K562 (cell line): Measurements from ENCODE around the gene TULP4. TPM values are rescaled to one million over a fixed set of nuclear protein-coding genes. Genes with fewer than 3 reads are reported as not detected.

Source experiments
- ATAC-seq: fragments of 200-7000 bp; cut with Tn5 transposase; 3 replicates; pipeline ENCODE4 v1.9.1; 2020; ENCODE audit warnings: moderate library complexity
- BruUV-seq: library from RNA; stranded (reverse); fragments of 400-500 nt; replicated peaks from 2 replicates; lab custom pipeline; 2021; lab: Mats Ljungman, UMichigan
- CTCF ChIA-PET: fragments of 300-600 bp; formaldehyde crosslinking; extraction: SDS; loops from one replicate; lab custom pipeline; 2021; ENCODE audit warnings: low intra/inter-chr PET ratio; lab: Yijun Ruan, JAX
- POLR2A ChIA-PET: fragments of 300-600, 350-650 bp; sonication (Branson Sonifier 250); formaldehyde crosslinking; extraction: SDS; loops from one replicate; lab custom pipeline; 2021; ENCODE audit warnings: antibody characterized with exemption, inconsistent platforms; lab: Yijun Ruan, JAX
- DNase-seq, 4 experiments: peaks; one replicate each; pipeline versions ENCODE4 v3.0.0 to v3.0.0-alpha.2; 2011 to 2018; ENCODE audit warnings: low spot score in 3 of 4, mixed read lengths in 3 of 4; ENCODE audit errors: extremely low read depth in 1 of 4
- FAIRE-seq: peaks from 2 replicates; lab custom pipeline; 2011; peaks lifted over from hg19 to GRCh38; lab: Jason Lieb, UNC
- H2AFZ ChIP-seq: 2 replicates; pipeline ENCODE4 v1.6.0; 2011; ENCODE audit warnings: low read depth, low read length, control low read depth, inconsistent platforms
- H3K27ac ChIP-seq: fragments of 200-600 bp; 3 replicates; pipeline ENCODE4 v1.8.0; 2011; ENCODE audit warnings: low read depth, mild to moderate bottlenecking, control low read depth, inconsistent platforms, low read length, moderate library complexity, mixed read lengths; ENCODE audit errors: extremely low read depth
- H3K27me3 ChIP-seq, 2 experiments: fragments of 300-600 bp in 1 of 2; 2 replicates in 1 of 2; 3 replicates in 1 of 2; pipeline versions ENCODE4 v1.6.0 to v1.8.0; 2011; ENCODE audit warnings: inconsistent platforms in 2 of 2, low read length in 2 of 2, mild to moderate bottlenecking in 1 of 2, mixed read lengths in 1 of 2, moderate library complexity in 1 of 2; ENCODE audit not compliant: control insufficient read depth in 2 of 2, insufficient read depth in 2 of 2
- H3K36me3 ChIP-seq: fragments of 300-600 bp; 3 replicates; pipeline ENCODE4 v1.8.0; 2011; ENCODE audit warnings: mild to moderate bottlenecking, low read length, inconsistent platforms; ENCODE audit not compliant: control insufficient read depth, insufficient read depth
- H3K4me1 ChIP-seq, 2 experiments: fragments of 200-600 bp in 1 of 2; replicated peaks in 1 of 2; 2 replicates in 1 of 2; 3 replicates in 1 of 2; pipeline versions ENCODE4 v1.5.1 to v1.8.0; 2011; ENCODE audit warnings: inconsistent platforms in 2 of 2, low read length in 2 of 2, mild to moderate bottlenecking in 1 of 2, mixed read lengths in 1 of 2, moderate library complexity in 1 of 2; ENCODE audit not compliant: control insufficient read depth in 2 of 2, insufficient read depth in 2 of 2
- H3K4me2 ChIP-seq: 2 replicates; pipeline ENCODE4 v1.6.1; 2011; ENCODE audit warnings: low read length, control low read depth, inconsistent platforms, mixed read lengths; ENCODE audit not compliant: insufficient read depth
- H3K4me3 ChIP-seq: fragments of 200-600 bp; sonication (generic), shearing (Covaris generic); 2 replicates; pipeline ENCODE4 v1.5.1; 2016; ENCODE audit warnings: control low read depth, inconsistent platforms
- H3K79me2 ChIP-seq: fragments of 200-600 bp; 3 replicates; pipeline ENCODE4 v1.8.0; 2011; ENCODE audit warnings: low read length, inconsistent platforms; ENCODE audit not compliant: control insufficient read depth, insufficient read depth
- H3K9ac ChIP-seq, 2 experiments: 2 replicates each; pipeline versions ENCODE4 v1.6.0 to v1.6.1; 2011; ENCODE audit warnings: low read depth in 2 of 2, low read length in 2 of 2, control low read depth in 1 of 2, inconsistent platforms in 1 of 2, mild to moderate bottlenecking in 1 of 2, mixed read lengths in 1 of 2; ENCODE audit not compliant: insufficient read depth in 1 of 2
- H3K9me1 ChIP-seq: one replicate; pipeline ENCODE4 v1.6.0; 2011; ENCODE audit warnings: inconsistent platforms, mild to moderate bottlenecking, low read length, moderate library complexity; ENCODE audit not compliant: control insufficient read depth, insufficient read depth
- H3K9me3 ChIP-seq: replicated peaks from 2 replicates; pipeline ENCODE4 v1.5.1; 2011; ENCODE audit warnings: low read depth, low read length, inconsistent platforms; ENCODE audit not compliant: control insufficient read depth, insufficient read depth
- H4K20me1 ChIP-seq: replicated peaks from 2 replicates; pipeline ENCODE4 v1.6.1; 2011; ENCODE audit warnings: low read length, inconsistent platforms, mixed read lengths; ENCODE audit not compliant: control insufficient read depth, insufficient read depth
- ATF7 ChIP-seq: fragments of 450-650 bp; IDR thresholded peaks from 2 replicates; pipeline ENCODE4 v1.7.1; 2014; ENCODE audit warnings: mild to moderate bottlenecking, moderate library complexity
- SIN3A ChIP-seq, 2 experiments: fragments of 150-350 bp in 1 of 2; IDR thresholded peaks; 2 replicates each; pipeline ENCODE4 v1.6.1; 2011 to 2016; ENCODE audit warnings: borderline replicate concordance in 2 of 2, low read depth in 2 of 2, low read length in 2 of 2, mild to moderate bottlenecking in 2 of 2, moderate library complexity in 2 of 2; ENCODE audit not compliant: control insufficient read depth in 1 of 2
- SRF ChIP-seq, 2 experiments: fragments of 250-450, 450-650 bp in 1 of 2; sonication (Bioruptor Pico) in 1 of 2; sonication (generic) in 1 of 2; formaldehyde crosslinking; IDR thresholded peaks; 2 replicates each; pipeline versions ENCODE4 v1.5.0 to v1.5.1; 2020 to 2022; ENCODE audit warnings: mild to moderate bottlenecking in 1 of 2, missing genetic modification reagents in 1 of 2
- ZBTB1 ChIP-seq: sonication (generic); formaldehyde crosslinking; IDR thresholded peaks from 2 replicates; pipeline ENCODE4 v1.8.1; 2023; ENCODE audit warnings: missing genetic modification reagents, low read depth, mild to moderate bottlenecking, borderline replicate concordance
- WGBS: fragments of 100-300 bp; shearing (Covaris generic); methylation state at CpG from one replicate; pipeline ENCODE4 v1.1.6; 2016; ENCODE audit warnings: low coverage, mixed read lengths; ENCODE audit not compliant: insufficient coverage; ENCODE audit errors: missing lambda C conversion rate; 5-methylcytosine and 5-hydroxymethylcytosine counted together
- in situ Hi-C: fragments of 300-500 bp; cut with MboI; formaldehyde crosslinking; loops from 4 replicates; pipeline ENCODE4 v1.15.0; 2018; ENCODE audit warnings: inconsistent platforms, mixed read lengths
- intact Hi-C: fragments of 100-400 bp; cut with micrococcal nuclease; formaldehyde crosslinking; loops from 2 replicates; pipeline ENCODE4 v1.14.2; 2022
- polyA plus RNA-seq, 8 experiments: library from polyadenylated mRNA; depleted of rRNA in 4 of 8; stranded (reverse) in 5 of 8; unstranded in 3 of 8; fragments of >200 nt; fragmentation: Nextera tagmentation in 2 of 8; fragmentation: Illumina TruSeq in 1 of 8; extraction: Ambion mirVana in 2 of 8; extraction: Trizol in 1 of 8; gene quantifications; 2 replicates each; pipeline versions ENCODE4 v1.2.1 to v1.2.3, GENCODE V29; 2011 to 2014; ENCODE audit warnings: inconsistent platforms in 1 of 8, missing spikeins in 1 of 8
- total RNA-seq, 7 experiments: library from RNA; depleted of rRNA in 6 of 7; stranded (reverse); fragments of >200 nt in 6 of 7; fragmentation: Illumina TruSeq in 2 of 7; extraction: Trizol in 2 of 7; gene quantifications; 2 replicates each; pipeline versions ENCODE4 v1.2.1 to v1.2.3, GENCODE V29; 2011 to 2021; ENCODE audit warnings: low replicate concordance in 1 of 7
- TF ChIP-seq, protein P1 (sequence below), 2 experiments: fragments of 450-650 bp; formaldehyde crosslinking in 1 of 2; IDR thresholded peaks; 2 replicates each; pipeline versions ENCODE4 v1.4.0 to v1.6.1; 2014 to 2020; ENCODE audit warnings: mild to moderate bottlenecking in 2 of 2, borderline replicate concordance in 1 of 2, low read depth in 1 of 2

TULP4 gene
- total and polyA plus RNA-seq, 9 of the 15 experiments (the other 6 are each of a cell fraction or from before 2014, with no cell fraction given) = 1.2 to 50.4 (median 11.0) TPM

DNA sequence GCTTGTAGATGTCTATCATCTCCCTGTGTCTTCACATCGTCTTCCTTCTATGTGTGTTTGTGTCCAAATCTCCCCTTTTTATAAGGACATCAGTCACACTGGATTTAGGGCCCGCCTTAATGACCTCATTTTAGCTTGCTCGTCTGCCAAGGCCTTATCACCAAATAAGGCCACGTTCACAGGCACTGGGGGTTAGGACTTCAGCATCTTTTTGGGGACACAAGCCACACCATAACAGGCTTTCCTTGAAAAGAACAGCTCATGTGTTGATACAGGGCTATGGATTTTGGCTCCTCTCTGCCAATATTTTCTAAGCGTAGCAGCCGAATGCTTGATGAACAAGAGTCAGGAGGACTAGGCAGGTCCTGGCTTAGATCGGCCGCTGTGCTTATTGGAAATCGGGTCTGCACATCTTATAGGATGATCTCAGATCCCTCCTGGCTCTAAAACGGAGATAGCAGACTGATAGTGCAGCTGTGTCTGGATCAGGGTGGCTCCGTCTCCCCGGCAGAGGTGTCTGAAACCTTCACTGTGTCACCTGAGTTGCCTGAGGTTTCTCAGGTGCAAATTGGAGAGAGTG is 231.4 kb downstream of the TULP4 start:
- in situ Hi-C loops (no loop called here), intact Hi-C loops (no loop called here)
- ChIA-PET CTCF (no interaction called here), POLR2A (interaction anchor here (0.9 to 1.6 kb wide), 3 partner anchors 9 to 16 kb away, joined by 3 to 10 read pairs (median 7); partner anchors contain the start of gene TMEM181)
- TF ChIP-seq SRF (CRISPR knock-in tag; IDR thresholded peaks at IDR 0.05) = peak in 1 of 2 experiments; percentile 91; a peak in 2 of 4 replicates
- no peak for TF ChIP-seq SIN3A (IDR thresholded peaks at IDR 0.05; ENCODE audit: borderline replicate concordance in 2 of 2, control insufficient read depth in 1 of 2, low read depth in 2 of 2, low read length in 2 of 2)
- TF ChIP-seq ATF7 = 0 out of 2 replicates have a peak, but pooled peaks have one; percentile 31
- FAIRE-seq (no peak), DNase-seq (peak in 1 of 4 experiments; percentile 6), ATAC-seq (peak; percentile 30; the same call in 1 of the 3 replicates)
- H2AFZ ChIP-seq = no peak overlapping the region
- no peak overlapping the region for H3K9ac ChIP-seq
- no TSS peak for BruUV-seq
- no peaks in the 10 kb centered on the region for H3K9me3 ChIP-seq
- H3K4me3 ChIP-seq = no peak overlapping the region
- peaks cover 7% of the 10 kb centered on the region; the same call in 1 of the 2 replicates for H4K20me1 ChIP-seq
- 25% methylated on average over 12 of the region's 12 CpGs for WGBS
- no peaks in the 10 kb centered on the region for H3K36me3 ChIP-seq
- no peaks in the 10 kb centered on the region for H3K9me1 ChIP-seq
- no peak overlapping the region for H3K4me2 ChIP-seq
- no peaks in the 10 kb centered on the region for H3K79me2 ChIP-seq
- H3K27ac ChIP-seq = no peak overlapping the region
- peaks cover 46 to 51% of the 10 kb centered on the region in 2 experiments for H3K27me3 ChIP-seq
- H3K4me1 ChIP-seq = peaks cover 0 to 9% of the 10 kb centered on the region in 2 experiments; a peak in 2 of 5 replicates

DNA sequence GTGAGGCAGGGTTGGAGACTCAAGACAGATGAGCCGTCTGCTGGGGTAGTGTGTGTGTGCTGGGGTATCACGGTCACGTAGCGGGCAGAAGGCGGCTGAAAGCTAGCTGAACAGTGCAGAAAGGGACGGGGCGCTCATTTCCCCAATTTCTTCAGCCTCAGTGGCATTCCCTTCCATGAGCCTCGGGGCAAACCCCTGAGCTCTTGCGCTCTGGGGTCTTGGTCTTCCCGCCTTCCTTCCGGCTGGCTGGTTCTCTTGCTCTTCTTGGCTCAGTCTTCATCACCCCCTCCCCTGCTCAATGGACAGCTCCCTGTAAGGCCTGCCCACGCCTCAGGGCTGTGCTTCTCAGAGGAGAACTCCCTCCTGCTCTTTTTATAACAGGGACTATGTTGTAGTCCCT is 232.2 kb downstream of the TULP4 start:
- in situ Hi-C loops = no loop called here
- DNase-seq = peak in 1 of 4 experiments; percentile 8
- no peaks in the 10 kb centered on the region for H3K36me3 ChIP-seq
- POLR2A ChIA-PET = interaction anchor here (0.6 to 1.6 kb wide), 2 partner anchors 8 to 273 kb away, joined by 3 to 10 read pairs; no protein-coding TSS in a partner anchor
- H3K4me1 ChIP-seq = peaks cover 0 to 9% of the 10 kb centered on the region in 2 experiments; a peak in 2 of 5 replicates
- no peak overlapping the region for H3K4me3 ChIP-seq
- CTCF ChIA-PET = no interaction called here
- FAIRE-seq = no peak
- peaks cover 4% of the 10 kb centered on the region; the same call in 1 of the 2 replicates for H4K20me1 ChIP-seq
- peak; percentile 40 for ATAC-seq
- H3K4me2 ChIP-seq = no peak overlapping the region
- H3K9ac ChIP-seq = no peak overlapping the region
- no peaks in the 10 kb centered on the region for H3K9me3 ChIP-seq
- no TSS peak for BruUV-seq
- no peak overlapping the region for H2AFZ ChIP-seq
- no peak for TF ChIP-seq ZBTB1
- TF ChIP-seq, protein P1, sequence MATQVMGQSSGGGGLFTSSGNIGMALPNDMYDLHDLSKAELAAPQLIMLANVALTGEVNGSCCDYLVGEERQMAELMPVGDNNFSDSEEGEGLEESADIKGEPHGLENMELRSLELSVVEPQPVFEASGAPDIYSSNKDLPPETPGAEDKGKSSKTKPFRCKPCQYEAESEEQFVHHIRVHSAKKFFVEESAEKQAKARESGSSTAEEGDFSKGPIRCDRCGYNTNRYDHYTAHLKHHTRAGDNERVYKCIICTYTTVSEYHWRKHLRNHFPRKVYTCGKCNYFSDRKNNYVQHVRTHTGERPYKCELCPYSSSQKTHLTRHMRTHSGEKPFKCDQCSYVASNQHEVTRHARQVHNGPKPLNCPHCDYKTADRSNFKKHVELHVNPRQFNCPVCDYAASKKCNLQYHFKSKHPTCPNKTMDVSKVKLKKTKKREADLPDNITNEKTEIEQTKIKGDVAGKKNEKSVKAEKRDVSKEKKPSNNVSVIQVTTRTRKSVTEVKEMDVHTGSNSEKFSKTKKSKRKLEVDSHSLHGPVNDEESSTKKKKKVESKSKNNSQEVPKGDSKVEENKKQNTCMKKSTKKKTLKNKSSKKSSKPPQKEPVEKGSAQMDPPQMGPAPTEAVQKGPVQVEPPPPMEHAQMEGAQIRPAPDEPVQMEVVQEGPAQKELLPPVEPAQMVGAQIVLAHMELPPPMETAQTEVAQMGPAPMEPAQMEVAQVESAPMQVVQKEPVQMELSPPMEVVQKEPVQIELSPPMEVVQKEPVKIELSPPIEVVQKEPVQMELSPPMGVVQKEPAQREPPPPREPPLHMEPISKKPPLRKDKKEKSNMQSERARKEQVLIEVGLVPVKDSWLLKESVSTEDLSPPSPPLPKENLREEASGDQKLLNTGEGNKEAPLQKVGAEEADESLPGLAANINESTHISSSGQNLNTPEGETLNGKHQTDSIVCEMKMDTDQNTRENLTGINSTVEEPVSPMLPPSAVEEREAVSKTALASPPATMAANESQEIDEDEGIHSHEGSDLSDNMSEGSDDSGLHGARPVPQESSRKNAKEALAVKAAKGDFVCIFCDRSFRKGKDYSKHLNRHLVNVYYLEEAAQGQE (IDR thresholded peaks at IDR 0.05; ENCODE audit: borderline replicate concordance) = peak; percentile 37; the same call in 1 of the 2 replicates
- TF ChIP-seq, protein P1 (CRISPR knock-in tag; IDR thresholded peaks at IDR 0.05; ENCODE audit: low read depth) = no peak
- TF ChIP-seq, all 486 proteins: peak for 1
- WGBS = 48% methylated on average over 12 of the region's 12 CpGs
- Histone ChIP-seq H3K9me1 (no peaks in the 10 kb centered on the region), H3K27ac (no peak overlapping the region), H3K79me2 (no peaks in the 10 kb centered on the region), H3K27me3 (peaks cover 39 to 45% of the 10 kb centered on the region in 2 experiments)
- intact Hi-C loops = no loop called here
